Measurements from ENCODE around the gene CACTIN. TPM values are rescaled to one million over a fixed set of nuclear protein-coding genes. Genes with fewer than 3 reads are reported as not detected.
A peak's percentile ranks its signal among the peaks of the same experiment; 100 is the strongest.

CACTIN gene
- total RNA-seq, 1 experiment from 2014 or later = 33.2 TPM

DNA sequence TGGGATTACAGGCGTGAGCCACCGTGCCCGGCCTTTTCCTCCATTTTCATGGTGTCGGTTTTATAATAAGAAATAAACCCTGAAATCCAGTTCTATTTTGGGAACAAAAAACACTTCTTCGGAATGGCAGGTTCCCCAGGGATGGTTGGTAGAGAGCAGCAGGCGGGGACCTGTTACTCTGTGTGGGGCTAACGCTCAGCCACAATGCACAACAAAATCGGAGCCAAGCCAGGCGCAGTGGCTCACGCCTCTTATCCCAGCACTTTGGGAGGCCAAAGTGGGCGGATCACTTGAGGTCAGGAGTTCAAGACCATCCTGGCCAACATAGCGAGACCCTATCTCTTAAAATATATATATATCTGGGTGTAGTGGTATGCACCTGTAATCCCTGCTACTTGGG, 25.6 kb downstream of the CACTIN start:
- DNase-seq (ENCODE audit: low read depth, low spot score) (no peak), ATAC-seq (no peak)
- Histone ChIP-seq H3K27me3 (ENCODE audit: insufficient read depth, low read length) (no peaks in the 10 kb centered on the region), H3K79me2 (ENCODE audit: insufficient read depth, low read length) (no peaks in the 10 kb centered on the region), H3K36me3 (ENCODE audit: control insufficient read depth in 1 of 2, insufficient read depth in 2 of 2, low read length in 2 of 2) (no peaks in the 10 kb centered on the region), H3K9ac (ENCODE audit: low read length) (no peak overlapping the region), H2AFZ (ENCODE audit: low read depth, low read length, poor library complexity, severe bottlenecking) (no peak overlapping the region), H3K4me2 (ENCODE audit: low read length) (no peak overlapping the region), H3K9me3 (ENCODE audit: control insufficient read depth in 1 of 2, insufficient read depth in 1 of 2, low read depth in 1 of 2, low read length in 2 of 2) (no peaks in the 10 kb centered on the region), H3K4me1 (ENCODE audit: control insufficient read depth in 1 of 2, insufficient read depth in 2 of 2, low read length in 2 of 2) (peaks cover 6 to 8% of the 10 kb centered on the region in 2 experiments; a peak in 3 of 4 replicates), H4K20me1 (ENCODE audit: insufficient read depth) (no peaks in the 10 kb centered on the region), H3K4me3 (replicated peaks in 1 of 2; ENCODE audit: low read depth in 1 of 2, low read length in 2 of 2) (no peak overlapping the region), H3K9me2 (ENCODE audit: insufficient read depth) (no peaks in the 10 kb centered on the region), H3K27ac (ENCODE audit: low read depth, low read length) (no peak overlapping the region)
- RAD21 ChIA-PET (ENCODE audit: low non-redundant PET in 1 of 2, low total read pairs in 2 of 2, uncharacterized antibody in 2 of 2, unreplicated experiment in 2 of 2) = no interaction called here
- intact Hi-C loops (cut with micrococcal nuclease) = no loop called here
- TF ChIP-seq ZFX (IDR thresholded peaks at IDR 0.05) (no peak), CEBPB (IDR thresholded peaks at IDR 0.05; ENCODE audit: low read depth) (no peak), POLR2AphosphoS5 (IDR thresholded peaks at IDR 0.05; ENCODE audit: low read depth, low read length) (no peak), ZNF274 (IDR thresholded peaks at IDR 0.05; ENCODE audit: low read depth, low read length) (no peak)
- POLR2A ChIA-PET = no interaction called here
- no TSS peak for BruUV-seq (replicated peaks)
- CTCF ChIA-PET = no interaction called here

DNA sequence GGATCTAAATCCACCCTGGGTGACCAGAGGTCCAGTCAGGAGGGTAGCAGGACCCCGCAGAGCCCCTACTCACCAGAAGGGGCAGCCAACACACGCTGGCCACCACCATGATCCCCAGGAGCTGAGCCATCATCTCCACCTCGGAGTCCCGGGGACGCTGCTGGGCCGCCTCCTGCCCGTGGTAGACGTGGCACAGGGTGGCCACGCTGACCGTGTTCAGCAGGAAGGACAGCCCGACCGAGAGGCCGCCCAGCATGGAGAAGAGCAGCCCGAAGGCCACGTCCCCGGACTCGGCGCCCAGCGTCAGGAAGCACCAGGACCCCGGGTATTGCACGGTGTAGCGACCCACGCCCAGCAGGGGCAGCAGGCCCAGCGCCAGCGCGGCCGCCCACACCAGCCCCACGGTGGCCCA, 26.8 kb downstream of the CACTIN start:
- H3K27ac ChIP-seq (ENCODE audit: low read depth, low read length) = no peak overlapping the region
- intact Hi-C loops (cut with micrococcal nuclease) = no loop called here
- H3K9me3 ChIP-seq (ENCODE audit: control insufficient read depth in 1 of 2, insufficient read depth in 1 of 2, low read depth in 1 of 2, low read length in 2 of 2) = no peaks in the 10 kb centered on the region
- ChIA-PET CTCF (no interaction called here), RAD21 (ENCODE audit: low non-redundant PET in 1 of 2, low total read pairs in 2 of 2, uncharacterized antibody in 2 of 2, unreplicated experiment in 2 of 2) (no interaction called here), POLR2A (no interaction called here)
- H3K9ac ChIP-seq (ENCODE audit: low read length) = no peak overlapping the region
- H4K20me1 ChIP-seq (ENCODE audit: insufficient read depth) = no peaks in the 10 kb centered on the region
- peak; percentile 77 for ATAC-seq
- H3K36me3 ChIP-seq (ENCODE audit: control insufficient read depth in 1 of 2, insufficient read depth in 2 of 2, low read length in 2 of 2) = no peaks in the 10 kb centered on the region
- DNase-seq (ENCODE audit: low read depth, low spot score) = no peak
- H3K4me1 ChIP-seq (ENCODE audit: control insufficient read depth in 1 of 2, insufficient read depth in 2 of 2, low read length in 2 of 2) = no peaks in the 10 kb centered on the region
- no peak overlapping the region for H3K4me3 ChIP-seq (replicated peaks in 1 of 2; ENCODE audit: low read depth in 1 of 2, low read length in 2 of 2)
- no peak overlapping the region for H3K4me2 ChIP-seq (ENCODE audit: low read length)
- TF ChIP-seq, protein P1, sequence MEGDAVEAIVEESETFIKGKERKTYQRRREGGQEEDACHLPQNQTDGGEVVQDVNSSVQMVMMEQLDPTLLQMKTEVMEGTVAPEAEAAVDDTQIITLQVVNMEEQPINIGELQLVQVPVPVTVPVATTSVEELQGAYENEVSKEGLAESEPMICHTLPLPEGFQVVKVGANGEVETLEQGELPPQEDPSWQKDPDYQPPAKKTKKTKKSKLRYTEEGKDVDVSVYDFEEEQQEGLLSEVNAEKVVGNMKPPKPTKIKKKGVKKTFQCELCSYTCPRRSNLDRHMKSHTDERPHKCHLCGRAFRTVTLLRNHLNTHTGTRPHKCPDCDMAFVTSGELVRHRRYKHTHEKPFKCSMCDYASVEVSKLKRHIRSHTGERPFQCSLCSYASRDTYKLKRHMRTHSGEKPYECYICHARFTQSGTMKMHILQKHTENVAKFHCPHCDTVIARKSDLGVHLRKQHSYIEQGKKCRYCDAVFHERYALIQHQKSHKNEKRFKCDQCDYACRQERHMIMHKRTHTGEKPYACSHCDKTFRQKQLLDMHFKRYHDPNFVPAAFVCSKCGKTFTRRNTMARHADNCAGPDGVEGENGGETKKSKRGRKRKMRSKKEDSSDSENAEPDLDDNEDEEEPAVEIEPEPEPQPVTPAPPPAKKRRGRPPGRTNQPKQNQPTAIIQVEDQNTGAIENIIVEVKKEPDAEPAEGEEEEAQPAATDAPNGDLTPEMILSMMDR (IDR thresholded peaks at IDR 0.05 in 2 of 3, conservative IDR thresholded peaks at IDR 0.05 in 1 of 3; ENCODE audit: borderline replicate concordance in 1 of 3, insufficient read depth in 1 of 3, low read depth in 2 of 3, low read length in 2 of 3) = peak in 2 of 3 experiments; percentile 35 to 43; a peak in 4 of 6 replicates
- TF ChIP-seq CBX3 (IDR thresholded peaks at IDR 0.05; ENCODE audit: low read depth) = no peak
- BruUV-seq (replicated peaks) = no TSS peak
- no peaks in the 10 kb centered on the region for H3K27me3 ChIP-seq (ENCODE audit: insufficient read depth, low read length)
- no peaks in the 10 kb centered on the region for H3K9me2 ChIP-seq (ENCODE audit: insufficient read depth)
- no peak overlapping the region for H2AFZ ChIP-seq (ENCODE audit: low read depth, low read length, poor library complexity, severe bottlenecking)
- H3K79me2 ChIP-seq (ENCODE audit: insufficient read depth, low read length) = no peaks in the 10 kb centered on the region
